ENCODE results near the gene MLNR.

MLNR gene

DNA sequence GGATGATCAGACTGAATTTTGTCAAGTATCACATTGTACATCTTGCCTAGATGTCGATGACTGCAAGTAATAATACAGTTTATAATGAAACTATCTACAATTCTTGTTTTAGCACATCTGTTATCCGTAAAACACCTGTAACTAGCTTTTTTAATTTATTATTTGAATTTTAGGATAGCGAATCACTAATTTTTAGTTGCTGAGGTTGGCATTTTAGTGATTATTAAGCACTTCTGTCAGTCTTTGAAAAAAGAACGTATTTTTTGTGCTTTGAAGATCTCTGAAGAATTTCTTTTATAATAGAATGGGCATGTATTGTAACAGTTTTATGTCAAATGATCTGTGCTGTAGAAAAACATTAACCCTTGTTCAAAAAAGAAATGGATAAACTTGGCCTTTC, 11.5 kb upstream of the MLNR start:
- TF ChIP-seq, protein P1, sequence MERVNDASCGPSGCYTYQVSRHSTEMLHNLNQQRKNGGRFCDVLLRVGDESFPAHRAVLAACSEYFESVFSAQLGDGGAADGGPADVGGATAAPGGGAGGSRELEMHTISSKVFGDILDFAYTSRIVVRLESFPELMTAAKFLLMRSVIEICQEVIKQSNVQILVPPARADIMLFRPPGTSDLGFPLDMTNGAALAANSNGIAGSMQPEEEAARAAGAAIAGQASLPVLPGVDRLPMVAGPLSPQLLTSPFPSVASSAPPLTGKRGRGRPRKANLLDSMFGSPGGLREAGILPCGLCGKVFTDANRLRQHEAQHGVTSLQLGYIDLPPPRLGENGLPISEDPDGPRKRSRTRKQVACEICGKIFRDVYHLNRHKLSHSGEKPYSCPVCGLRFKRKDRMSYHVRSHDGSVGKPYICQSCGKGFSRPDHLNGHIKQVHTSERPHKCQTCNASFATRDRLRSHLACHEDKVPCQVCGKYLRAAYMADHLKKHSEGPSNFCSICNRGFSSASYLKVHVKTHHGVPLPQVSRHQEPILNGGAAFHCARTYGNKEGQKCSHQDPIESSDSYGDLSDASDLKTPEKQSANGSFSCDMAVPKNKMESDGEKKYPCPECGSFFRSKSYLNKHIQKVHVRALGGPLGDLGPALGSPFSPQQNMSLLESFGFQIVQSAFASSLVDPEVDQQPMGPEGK (CRISPR knock-in tag; IDR thresholded peaks at IDR 0.05; ENCODE audit: borderline replicate concordance), result no peak
- no peak for TF ChIP-seq SNAI2 (CRISPR knock-in tag; IDR thresholded peaks at IDR 0.05)
- TF ChIP-seq PPARA (CRISPR knock-in tag; IDR thresholded peaks at IDR 0.05; ENCODE audit: borderline replicate concordance), result no peak
- no peak for TF ChIP-seq ZNF70 (CRISPR knock-in tag; IDR thresholded peaks at IDR 0.05)
- TF ChIP-seq, protein P2, sequence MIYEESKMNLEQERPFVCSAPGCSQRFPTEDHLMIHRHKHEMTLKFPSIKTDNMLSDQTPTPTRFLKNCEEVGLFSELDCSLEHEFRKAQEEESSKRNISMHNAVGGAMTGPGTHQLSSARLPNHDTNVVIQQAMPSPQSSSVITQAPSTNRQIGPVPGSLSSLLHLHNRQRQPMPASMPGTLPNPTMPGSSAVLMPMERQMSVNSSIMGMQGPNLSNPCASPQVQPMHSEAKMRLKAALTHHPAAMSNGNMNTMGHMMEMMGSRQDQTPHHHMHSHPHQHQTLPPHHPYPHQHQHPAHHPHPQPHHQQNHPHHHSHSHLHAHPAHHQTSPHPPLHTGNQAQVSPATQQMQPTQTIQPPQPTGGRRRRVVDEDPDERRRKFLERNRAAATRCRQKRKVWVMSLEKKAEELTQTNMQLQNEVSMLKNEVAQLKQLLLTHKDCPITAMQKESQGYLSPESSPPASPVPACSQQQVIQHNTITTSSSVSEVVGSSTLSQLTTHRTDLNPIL (CRISPR knock-in tag; IDR thresholded peaks at IDR 0.05; ENCODE audit: low read depth), result no peak
- TF ChIP-seq ZC3H10 (CRISPR knock-in tag; IDR thresholded peaks at IDR 0.05), result no peak
- no peak for TF ChIP-seq TCF4 (CRISPR knock-in tag; IDR thresholded peaks at IDR 0.05; ENCODE audit: borderline replicate concordance)
- no peak for TF ChIP-seq BACH2 (CRISPR knock-in tag; IDR thresholded peaks at IDR 0.05; ENCODE audit: borderline replicate concordance)
- no peak for TF ChIP-seq ZFP3 (CRISPR knock-in tag; IDR thresholded peaks at IDR 0.05)
- no peak for ATAC-seq

DNA sequence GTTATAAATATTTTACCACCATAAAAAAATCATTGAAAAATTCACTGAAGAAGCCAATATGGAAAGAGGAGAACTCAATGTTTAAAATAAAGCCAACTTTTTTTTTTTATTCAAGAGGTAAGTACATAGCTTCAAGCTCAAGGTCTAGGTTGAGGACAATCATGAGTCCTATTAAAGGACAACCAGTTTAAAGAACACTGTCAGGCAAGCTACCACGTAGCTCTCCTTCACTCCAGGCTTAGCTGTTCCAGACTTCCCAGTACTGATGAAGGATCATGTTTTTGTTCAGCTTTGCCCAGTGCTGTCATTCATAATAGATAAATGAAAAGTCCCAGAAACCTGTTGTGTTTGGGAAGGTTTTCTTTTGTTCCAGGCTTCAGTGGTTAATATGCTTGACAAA, 10.0 kb upstream of the MLNR start:
- no peak for ATAC-seq
- TF ChIP-seq RARB (CRISPR knock-in tag; IDR thresholded peaks at IDR 0.05) (no peak), ESRRG (CRISPR knock-in tag; IDR thresholded peaks at IDR 0.05) (no peak), ZFP3 (CRISPR knock-in tag; IDR thresholded peaks at IDR 0.05) (no peak), SNAI2 (CRISPR knock-in tag; IDR thresholded peaks at IDR 0.05) (no peak), ZC3H10 (CRISPR knock-in tag; IDR thresholded peaks at IDR 0.05) (no peak)
- TF ChIP-seq, protein P3, sequence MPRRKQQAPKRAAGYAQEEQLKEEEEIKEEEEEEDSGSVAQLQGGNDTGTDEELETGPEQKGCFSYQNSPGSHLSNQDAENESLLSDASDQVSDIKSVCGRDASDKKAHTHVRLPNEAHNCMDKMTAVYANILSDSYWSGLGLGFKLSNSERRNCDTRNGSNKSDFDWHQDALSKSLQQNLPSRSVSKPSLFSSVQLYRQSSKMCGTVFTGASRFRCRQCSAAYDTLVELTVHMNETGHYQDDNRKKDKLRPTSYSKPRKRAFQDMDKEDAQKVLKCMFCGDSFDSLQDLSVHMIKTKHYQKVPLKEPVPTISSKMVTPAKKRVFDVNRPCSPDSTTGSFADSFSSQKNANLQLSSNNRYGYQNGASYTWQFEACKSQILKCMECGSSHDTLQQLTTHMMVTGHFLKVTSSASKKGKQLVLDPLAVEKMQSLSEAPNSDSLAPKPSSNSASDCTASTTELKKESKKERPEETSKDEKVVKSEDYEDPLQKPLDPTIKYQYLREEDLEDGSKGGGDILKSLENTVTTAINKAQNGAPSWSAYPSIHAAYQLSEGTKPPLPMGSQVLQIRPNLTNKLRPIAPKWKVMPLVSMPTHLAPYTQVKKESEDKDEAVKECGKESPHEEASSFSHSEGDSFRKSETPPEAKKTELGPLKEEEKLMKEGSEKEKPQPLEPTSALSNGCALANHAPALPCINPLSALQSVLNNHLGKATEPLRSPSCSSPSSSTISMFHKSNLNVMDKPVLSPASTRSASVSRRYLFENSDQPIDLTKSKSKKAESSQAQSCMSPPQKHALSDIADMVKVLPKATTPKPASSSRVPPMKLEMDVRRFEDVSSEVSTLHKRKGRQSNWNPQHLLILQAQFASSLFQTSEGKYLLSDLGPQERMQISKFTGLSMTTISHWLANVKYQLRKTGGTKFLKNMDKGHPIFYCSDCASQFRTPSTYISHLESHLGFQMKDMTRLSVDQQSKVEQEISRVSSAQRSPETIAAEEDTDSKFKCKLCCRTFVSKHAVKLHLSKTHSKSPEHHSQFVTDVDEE (CRISPR knock-in tag; IDR thresholded peaks at IDR 0.05), result no peak

DNA sequence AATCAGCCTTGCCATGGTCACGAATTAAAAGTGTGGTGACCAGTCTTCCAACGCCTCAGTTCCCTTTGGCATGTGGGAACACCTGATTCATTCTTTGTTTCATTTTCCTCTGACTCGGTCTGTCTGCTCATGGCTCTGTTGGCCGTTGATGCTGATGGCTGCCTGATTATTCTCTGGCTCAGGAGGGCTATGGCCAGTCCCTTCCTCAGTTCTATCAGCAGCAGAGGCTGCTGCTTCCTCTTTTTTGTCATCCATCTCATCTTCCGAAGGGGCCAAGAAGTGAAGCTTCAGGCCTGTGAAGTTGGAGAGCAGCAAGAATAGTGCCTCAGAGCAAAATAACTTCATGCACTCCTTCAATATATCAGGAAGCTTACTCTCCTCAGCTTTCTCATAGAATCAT, 9.5 kb upstream of the MLNR start:
- TF ChIP-seq ESRRG (CRISPR knock-in tag; IDR thresholded peaks at IDR 0.05) (no peak), ZFP3 (CRISPR knock-in tag; IDR thresholded peaks at IDR 0.05) (no peak), ZNF565 (CRISPR knock-in tag; conservative IDR thresholded peaks at IDR 0.05; ENCODE audit: low read depth) (no peak), TCF4 (CRISPR knock-in tag; IDR thresholded peaks at IDR 0.05; ENCODE audit: borderline replicate concordance) (no peak), ISL1 (CRISPR knock-in tag; IDR thresholded peaks at IDR 0.05) (no peak), SNAI2 (CRISPR knock-in tag; IDR thresholded peaks at IDR 0.05) (no peak), ZC3H10 (CRISPR knock-in tag; IDR thresholded peaks at IDR 0.05) (no peak), CSDC2 (CRISPR knock-in tag; IDR thresholded peaks at IDR 0.05) (no peak), ZFP30 (CRISPR knock-in tag; IDR thresholded peaks at IDR 0.05) (no peak), TOX (CRISPR knock-in tag; IDR thresholded peaks at IDR 0.05; ENCODE audit: borderline replicate concordance) (no peak), OSR1 (CRISPR knock-in tag; IDR thresholded peaks at IDR 0.05) (no peak), ZNF70 (CRISPR knock-in tag; IDR thresholded peaks at IDR 0.05) (no peak), PPARA (CRISPR knock-in tag; IDR thresholded peaks at IDR 0.05; ENCODE audit: borderline replicate concordance) (no peak), ARNTL (CRISPR knock-in tag; IDR thresholded peaks at IDR 0.05; ENCODE audit: borderline replicate concordance, low read depth) (no peak), RARB (CRISPR knock-in tag; IDR thresholded peaks at IDR 0.05) (no peak), ZNF8 (CRISPR knock-in tag; IDR thresholded peaks at IDR 0.05) (no peak), GLIS3 (CRISPR knock-in tag; IDR thresholded peaks at IDR 0.05) (no peak)
- TF ChIP-seq, protein P4, sequence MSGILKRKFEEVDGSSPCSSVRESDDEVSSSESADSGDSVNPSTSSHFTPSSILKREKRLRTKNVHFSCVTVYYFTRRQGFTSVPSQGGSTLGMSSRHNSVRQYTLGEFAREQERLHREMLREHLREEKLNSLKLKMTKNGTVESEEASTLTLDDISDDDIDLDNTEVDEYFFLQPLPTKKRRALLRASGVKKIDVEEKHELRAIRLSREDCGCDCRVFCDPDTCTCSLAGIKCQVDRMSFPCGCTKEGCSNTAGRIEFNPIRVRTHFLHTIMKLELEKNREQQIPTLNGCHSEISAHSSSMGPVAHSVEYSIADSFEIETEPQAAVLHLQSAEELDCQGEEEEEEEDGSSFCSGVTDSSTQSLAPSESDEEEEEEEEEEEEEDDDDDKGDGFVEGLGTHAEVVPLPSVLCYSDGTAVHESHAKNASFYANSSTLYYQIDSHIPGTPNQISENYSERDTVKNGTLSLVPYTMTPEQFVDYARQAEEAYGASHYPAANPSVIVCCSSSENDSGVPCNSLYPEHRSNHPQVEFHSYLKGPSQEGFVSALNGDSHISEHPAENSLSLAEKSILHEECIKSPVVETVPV (CRISPR knock-in tag; IDR thresholded peaks at IDR 0.05), result no peak
- TF ChIP-seq, protein P3 (CRISPR knock-in tag; IDR thresholded peaks at IDR 0.05), result no peak
- TF ChIP-seq, protein P1 (CRISPR knock-in tag; IDR thresholded peaks at IDR 0.05; ENCODE audit: borderline replicate concordance), result no peak
- no peak for ATAC-seq
